Endodermal cell (in vitro differentiated cells): ENCODE measurements around the gene NAV1. TPM values are rescaled to one million over a fixed set of nuclear protein-coding genes. Genes with fewer than 3 reads are reported as not detected.

ENCODE experiments used
- DNase-seq: peaks from one replicate; pipeline ENCODE4 v3.0.0-alpha.2; 2017
- H3K27ac ChIP-seq: 2 replicates; pipeline ENCODE4 v1.5.1; 2013; ENCODE audit warnings: mild to moderate bottlenecking, low read depth, low read length, moderate library complexity
- H3K27me3 ChIP-seq: 2 replicates; pipeline ENCODE4 v1.6.1; 2013; ENCODE audit warnings: mild to moderate bottlenecking, low read length, moderate library complexity; ENCODE audit not compliant: insufficient read depth, control insufficient read depth, poor library complexity, severe bottlenecking
- H3K36me3 ChIP-seq: 2 replicates; pipeline ENCODE4 v1.7.0; 2013; ENCODE audit warnings: mild to moderate bottlenecking, low read length, moderate library complexity; ENCODE audit not compliant: control insufficient read depth, insufficient read depth
- H3K4me1 ChIP-seq: one replicate; pipeline ENCODE4 v1.7.0; 2013; ENCODE audit warnings: low read length; ENCODE audit not compliant: control insufficient read depth, insufficient read depth
- H3K4me3 ChIP-seq: 2 replicates; pipeline ENCODE4 v1.5.1; 2013; ENCODE audit warnings: mild to moderate bottlenecking, low read length, moderate library complexity
- H3K9ac ChIP-seq: 2 replicates; pipeline ENCODE4 v1.6.1; 2013; ENCODE audit warnings: mild to moderate bottlenecking, low read length, moderate library complexity; ENCODE audit not compliant: poor library complexity, severe bottlenecking; ENCODE audit errors: extremely low read depth
- H3K9me3 ChIP-seq: 2 replicates; pipeline ENCODE4 v1.6.1; 2013; ENCODE audit warnings: mild to moderate bottlenecking, low read length, moderate library complexity; ENCODE audit not compliant: control insufficient read depth
- H3K27ac Mint-ChIP-seq: 2 replicates; pipeline ENCODE4 v1.8.0; 2020; ENCODE audit warnings: mixed read lengths
- H3K27me3 Mint-ChIP-seq: 2 replicates; pipeline ENCODE4 v1.8.0; 2021; ENCODE audit warnings: mild to moderate bottlenecking, mixed read lengths; ENCODE audit not compliant: insufficient read depth
- H3K36me3 Mint-ChIP-seq: 2 replicates; pipeline ENCODE4 v1.8.0; 2020; ENCODE audit warnings: low read depth, mixed read lengths
- H3K4me1 Mint-ChIP-seq: 2 replicates; pipeline ENCODE4 v1.8.0; 2020; ENCODE audit warnings: mixed read lengths
- H3K4me3 Mint-ChIP-seq: 2 replicates; pipeline ENCODE4 v1.8.0; 2020; ENCODE audit warnings: mild to moderate bottlenecking, moderate library complexity, mixed read lengths
- H3K9me3 Mint-ChIP-seq: 2 replicates; pipeline ENCODE4 v1.8.0; 2020; ENCODE audit warnings: mild to moderate bottlenecking, mixed read lengths
- CTCF ChIP-seq: fragments of 200-600 bp; sonication (generic); conservative IDR thresholded peaks from 2 replicates; pipeline ENCODE4 v1.5.0; 2021; ENCODE audit warnings: antibody characterized with exemption, mild to moderate bottlenecking
- WGBS, 2 experiments: methylation state at CpG; one replicate each; pipeline versions ENCODE4 v1.1.5 to v1.1.7; 2013; ENCODE audit warnings: missing lambda C conversion rate in 2 of 2, mixed read lengths in 1 of 2; ENCODE audit not compliant: insufficient coverage in 1 of 2, insufficient read length in 1 of 2; 5-methylcytosine and 5-hydroxymethylcytosine counted together
- total RNA-seq, 2 donors: library from RNA; stranded (reverse); fragmentation: NEBNext Ultra II Directional in 1 of 2; extraction: Animal tissue kit (Norgen Biotek cat#: 25700) in 1 of 2; gene quantifications; 2 replicates in 1 of 2; 3 replicates in 1 of 2; pipeline ENCODE4 v1.2.1, GENCODE V29; 2021

The NAV1 gene
- total RNA-seq, 2 donors from 2014 or later, result 42.2 to 62.5 TPM

DNA sequence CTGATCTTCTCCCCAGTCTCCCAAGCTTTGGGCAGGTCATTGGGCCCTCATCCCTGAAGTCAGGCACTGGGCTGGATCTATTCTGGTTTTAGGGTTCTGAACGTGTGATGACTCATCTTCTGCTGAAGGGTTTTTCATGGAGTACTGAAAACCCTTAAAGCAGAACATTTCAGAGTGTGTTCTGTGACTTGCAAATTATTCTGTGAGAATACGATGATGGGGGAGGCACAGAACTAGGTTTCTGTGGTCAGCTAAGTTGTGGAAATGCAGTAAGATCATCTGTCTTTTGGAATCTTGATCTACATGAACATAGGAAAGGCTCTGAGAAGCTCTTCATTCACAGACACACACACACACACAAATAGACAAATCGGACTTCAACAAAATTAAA is 46.2 kb downstream of the NAV1 start:
- no peak overlapping the region for H3K9ac ChIP-seq
- Mint-ChIP-seq H3K9me3 (no peaks in the 10 kb centered on the region), H3K27ac (no peak overlapping the region), H3K4me3 (no peak overlapping the region), H3K4me1 (peaks cover 25% of the 10 kb centered on the region), H3K36me3 (peaks cover 4% of the 10 kb centered on the region), H3K27me3 (no peaks in the 10 kb centered on the region)
- no peak for DNase-seq
- H3K4me1 ChIP-seq, result no peaks in the 10 kb centered on the region
- H3K4me3 ChIP-seq, result no peak overlapping the region
- no peaks in the 10 kb centered on the region for H3K27me3 ChIP-seq
- H3K27ac ChIP-seq, result no peak overlapping the region
- no peaks in the 10 kb centered on the region for H3K36me3 ChIP-seq
- no peaks in the 10 kb centered on the region for H3K9me3 ChIP-seq
- 79 to 81% methylated on average over 2 to 3 of the region's 3 CpGs for WGBS, 2 experiments
- TF ChIP-seq CTCF, result no peak

DNA sequence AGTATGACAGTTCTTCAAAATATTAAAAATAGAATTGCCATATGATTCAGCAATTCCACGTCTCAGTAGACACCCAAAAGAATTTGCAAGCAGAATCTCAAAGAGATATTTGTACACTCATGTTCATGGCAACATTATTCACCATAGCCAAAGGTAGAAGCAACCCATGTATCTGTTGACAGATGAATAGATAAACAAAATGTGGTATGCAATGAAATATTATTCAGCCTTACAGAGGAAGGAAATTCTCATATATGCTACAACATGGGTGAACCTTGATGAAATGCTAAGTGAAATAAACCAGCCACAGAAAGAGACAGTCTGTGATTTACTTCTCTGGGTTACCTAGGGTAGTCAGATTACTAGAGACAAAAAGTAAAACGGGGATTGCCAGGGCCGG is 47.0 kb downstream of the NAV1 start:
- Mint-ChIP-seq H3K27ac (no peak overlapping the region), H3K4me1 (peaks cover 24% of the 10 kb centered on the region), H3K9me3 (no peaks in the 10 kb centered on the region), H3K4me3 (no peak overlapping the region), H3K27me3 (no peaks in the 10 kb centered on the region), H3K36me3 (peaks cover 4% of the 10 kb centered on the region)
- Histone ChIP-seq H3K4me3 (no peak overlapping the region), H3K36me3 (no peaks in the 10 kb centered on the region), H3K4me1 (no peaks in the 10 kb centered on the region), H3K27ac (no peak overlapping the region), H3K9me3 (no peaks in the 10 kb centered on the region), H3K27me3 (no peaks in the 10 kb centered on the region), H3K9ac (no peak overlapping the region)
- WGBS, 2 experiments, result 87% methylated on average over 3 of the region's 3 CpGs; no CpG with 5 or more reads in 1 of the 2 experiments
- DNase-seq, result no peak
- TF ChIP-seq CTCF, result no peak

GRCh38 chr1:201586806-201587205 is 47.9 kb downstream of the NAV1 start:
- H3K27ac Mint-ChIP-seq, result no peak overlapping the region
- H3K27me3 Mint-ChIP-seq, result no peaks in the 10 kb centered on the region
- no peaks in the 10 kb centered on the region for H3K9me3 Mint-ChIP-seq
- DNase-seq, result no peak
- H3K9me3 ChIP-seq, result no peaks in the 10 kb centered on the region
- H3K36me3 Mint-ChIP-seq, result peaks cover 4% of the 10 kb centered on the region
- no peak overlapping the region for H3K9ac ChIP-seq
- no peak overlapping the region for H3K4me3 Mint-ChIP-seq
- H3K27me3 ChIP-seq, result no peaks in the 10 kb centered on the region
- H3K27ac ChIP-seq, result no peak overlapping the region
- no peak overlapping the region for H3K4me3 ChIP-seq
- no peaks in the 10 kb centered on the region for H3K36me3 ChIP-seq
- no peak for TF ChIP-seq CTCF
- peaks cover 22% of the 10 kb centered on the region for H3K4me1 Mint-ChIP-seq
- H3K4me1 ChIP-seq, result no peaks in the 10 kb centered on the region
- WGBS, 2 experiments, result 93 to 97% methylated on average over 3 to 5 of the region's 5 CpGs
